Esophagus squamous epithelium (tissue), 5 donors: Measurements from ENCODE around the gene RAB27A. TPM values are rescaled to one million over a fixed set of nuclear protein-coding genes. Genes with fewer than 3 reads are reported as not detected.

Experiments
- DNase-seq: peaks from one replicate; lab custom pipeline; 2025; lab: John Stamatoyannopoulos, UW
- H3K27ac ChIP-seq, 4 donors: fragments of 200-600 bp; sonication (generic); one replicate each; pipeline ENCODE4 v1.5.1; 2016 to 2019; ENCODE audit warnings: mild to moderate bottlenecking in 1 of 4
- H3K27me3 ChIP-seq, 4 donors: fragments of 200-600 bp; sonication (generic); 1 replicate in 3 of 4; 2 replicates in 1 of 4; pipeline versions ENCODE4 v1.5.1 to v1.6.0; 2017 to 2021; ENCODE audit warnings: antibody characterized with exemption in 1 of 4
- H3K36me3 ChIP-seq, 3 donors: fragments of 200-600 bp; sonication (generic); one replicate each; pipeline ENCODE4 v1.5.1; 2016 to 2019
- H3K4me1 ChIP-seq, 3 donors: fragments of 200-600 bp; sonication (generic); one replicate each; pipeline ENCODE4 v1.5.1; 2017 to 2019
- H3K4me3 ChIP-seq, 4 donors: fragments of 200-600 bp; sonication (generic); 1 replicate in 3 of 4; 2 replicates in 1 of 4; pipeline ENCODE4 v1.5.1; 2016 to 2019; ENCODE audit warnings: mild to moderate bottlenecking in 2 of 4, moderate library complexity in 1 of 4
- H3K9me3 ChIP-seq, 3 donors: fragments of 200-600 bp; sonication (generic); one replicate each; pipeline ENCODE4 v1.5.1; 2016 to 2019
- POLR2A ChIP-seq, 4 donors: fragments of 450-650 bp; IDR thresholded peaks; one replicate each; pipeline ENCODE4 v1.6.1; 2017; ENCODE audit warnings: antibody characterized with exemption in 4 of 4, mild to moderate bottlenecking in 4 of 4, moderate library complexity in 3 of 4
- WGBS, 2 donors: methylation state at CpG; one replicate each; pipeline ENCODE4 v1.1.5; 2018; 5-methylcytosine and 5-hydroxymethylcytosine counted together
- intact Hi-C: fragments of 100-400 bp; cut with DNase I; formaldehyde crosslinking; loops from one replicate; pipeline ENCODE4 v1.15.0; 2022
- total RNA-seq, 4 donors: library from RNA; depleted of rRNA; stranded (reverse); fragments of >200 nt; gene quantifications; one replicate each; pipeline ENCODE4 v1.1.0, GENCODE V29; 2016
- TF ChIP-seq, protein P1 (sequence below), 6 experiments: fragments of 450-650 bp in 4 of 6; fragments of 200-600 bp in 2 of 6; sonication (generic) in 2 of 6; IDR thresholded peaks; one replicate each; pipeline ENCODE4 v1.5.1; 2016 to 2019; ENCODE audit warnings: antibody characterized with exemption in 6 of 6, mild to moderate bottlenecking in 4 of 6, moderate library complexity in 4 of 6
- donor health status: DM: yes; HTN: yes; CAD: no.

Gene RAB27A
- total RNA-seq, 4 donors from 2014 or later: 8.7 to 16.2 (median 11.7) TPM

DNA sequence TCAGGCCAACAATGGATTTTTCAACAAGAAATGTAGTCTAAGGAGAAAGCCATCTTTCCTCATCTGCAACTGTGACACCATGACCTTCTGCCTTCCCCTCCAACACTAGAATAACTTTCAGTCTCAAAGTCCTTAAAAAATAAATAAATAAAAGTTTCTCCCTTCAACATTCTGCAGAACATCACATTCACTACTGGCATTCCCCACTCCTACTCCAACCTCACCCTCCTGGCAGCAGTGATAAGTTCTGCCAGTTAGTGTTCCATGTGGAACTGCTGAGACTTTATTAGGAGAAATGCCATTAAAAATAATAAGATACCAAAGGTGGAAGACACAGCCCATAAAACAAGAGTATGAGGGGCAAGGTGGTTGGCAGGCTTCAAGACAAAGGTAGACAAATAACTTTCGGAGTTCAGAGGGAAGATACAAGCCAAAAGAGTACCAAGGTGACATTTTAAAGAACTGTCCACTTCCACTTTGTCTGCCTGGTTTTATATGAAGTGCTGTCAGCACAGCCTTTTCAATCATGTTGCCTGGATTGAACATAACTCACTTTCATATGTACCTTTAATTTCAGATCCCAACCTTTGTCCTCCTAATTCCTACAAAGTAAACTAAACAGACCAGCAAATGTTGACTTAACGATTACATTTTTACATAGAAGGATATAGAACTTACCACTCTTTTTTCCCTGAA, 55.4 kb downstream of the RAB27A start:
- no peak for DNase-seq
- Histone ChIP-seq H3K27me3 (no peaks in the 10 kb centered on the region), H3K36me3 (peaks cover 0 to 8% (median 0%) of the 10 kb centered on the region in 3 donors), H3K4me1 (no peaks in the 10 kb centered on the region), H3K9me3 (no peaks in the 10 kb centered on the region), H3K4me3 (no peak overlapping the region), H3K27ac (no peak overlapping the region)
- intact Hi-C loops: no loop called here
- WGBS, 2 donors: 78 to 86% methylated on average over 2 of the region's 2 CpGs
- TF ChIP-seq, protein P1, sequence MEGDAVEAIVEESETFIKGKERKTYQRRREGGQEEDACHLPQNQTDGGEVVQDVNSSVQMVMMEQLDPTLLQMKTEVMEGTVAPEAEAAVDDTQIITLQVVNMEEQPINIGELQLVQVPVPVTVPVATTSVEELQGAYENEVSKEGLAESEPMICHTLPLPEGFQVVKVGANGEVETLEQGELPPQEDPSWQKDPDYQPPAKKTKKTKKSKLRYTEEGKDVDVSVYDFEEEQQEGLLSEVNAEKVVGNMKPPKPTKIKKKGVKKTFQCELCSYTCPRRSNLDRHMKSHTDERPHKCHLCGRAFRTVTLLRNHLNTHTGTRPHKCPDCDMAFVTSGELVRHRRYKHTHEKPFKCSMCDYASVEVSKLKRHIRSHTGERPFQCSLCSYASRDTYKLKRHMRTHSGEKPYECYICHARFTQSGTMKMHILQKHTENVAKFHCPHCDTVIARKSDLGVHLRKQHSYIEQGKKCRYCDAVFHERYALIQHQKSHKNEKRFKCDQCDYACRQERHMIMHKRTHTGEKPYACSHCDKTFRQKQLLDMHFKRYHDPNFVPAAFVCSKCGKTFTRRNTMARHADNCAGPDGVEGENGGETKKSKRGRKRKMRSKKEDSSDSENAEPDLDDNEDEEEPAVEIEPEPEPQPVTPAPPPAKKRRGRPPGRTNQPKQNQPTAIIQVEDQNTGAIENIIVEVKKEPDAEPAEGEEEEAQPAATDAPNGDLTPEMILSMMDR (IDR thresholded peaks at IDR 0.05): no peak
- TF ChIP-seq POLR2A (IDR thresholded peaks at IDR 0.05): no peak

DNA sequence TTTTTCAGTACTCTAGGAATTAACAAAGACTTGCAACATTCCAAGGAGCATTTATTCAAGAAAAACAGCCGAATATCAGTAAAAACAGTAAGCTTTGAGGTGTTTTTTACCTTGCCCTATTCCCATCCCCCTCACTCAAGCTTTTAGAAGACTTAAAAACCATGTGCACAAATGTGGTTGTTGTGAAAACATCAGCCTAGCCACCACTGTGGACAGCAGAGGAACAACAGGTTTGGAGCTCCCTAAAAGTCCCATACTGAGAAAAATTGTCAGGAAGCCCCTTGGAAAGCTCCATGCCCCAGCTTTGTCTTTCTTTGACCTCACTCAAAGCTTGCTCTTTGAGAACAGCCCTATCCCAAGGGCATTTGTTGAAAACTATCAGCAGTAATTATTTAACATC, 58.2 kb downstream of the RAB27A start:
- Histone ChIP-seq H3K27ac (no peak overlapping the region), H3K4me3 (no peak overlapping the region), H3K9me3 (no peaks in the 10 kb centered on the region), H3K36me3 (peaks cover 0 to 32% (median 0%) of the 10 kb centered on the region in 3 donors), H3K27me3 (no peaks in the 10 kb centered on the region), H3K4me1 (no peaks in the 10 kb centered on the region)
- WGBS, 2 donors: 82 to 94% methylated on average over 1 of the region's 1 CpG
- intact Hi-C loops: no loop called here
- TF ChIP-seq POLR2A (IDR thresholded peaks at IDR 0.05): no peak
- TF ChIP-seq, protein P1 (IDR thresholded peaks at IDR 0.05): no peak
- no peak for DNase-seq

DNA sequence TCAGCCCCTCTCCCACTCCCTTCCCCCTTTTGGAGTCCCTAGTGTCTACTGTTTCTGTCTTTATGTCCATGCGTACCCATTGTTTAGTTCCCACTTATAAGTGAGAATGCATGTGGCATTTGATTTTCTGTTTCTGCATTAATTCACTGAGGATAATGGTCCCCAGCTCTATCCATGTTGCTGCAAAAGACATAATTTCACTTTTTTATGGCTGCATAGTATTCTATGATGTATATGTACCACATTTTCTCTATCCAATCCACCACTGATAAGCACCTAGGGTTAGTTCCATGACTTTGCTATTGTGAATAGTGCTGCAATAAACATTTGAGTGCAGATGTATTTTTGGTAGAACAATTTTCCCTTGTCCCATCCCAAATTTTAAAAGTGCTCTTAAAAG, 58.7 kb downstream of the RAB27A start:
- intact Hi-C loops: no loop called here
- Histone ChIP-seq H3K27ac (no peak overlapping the region), H3K4me1 (no peaks in the 10 kb centered on the region), H3K27me3 (no peaks in the 10 kb centered on the region), H3K36me3 (peaks cover 0 to 37% (median 0%) of the 10 kb centered on the region in 3 donors), H3K9me3 (no peaks in the 10 kb centered on the region), H3K4me3 (no peak overlapping the region)
- no peak for TF ChIP-seq POLR2A (IDR thresholded peaks at IDR 0.05)
- TF ChIP-seq, protein P1 (IDR thresholded peaks at IDR 0.05): no peak
- DNase-seq: no peak
- 94% methylated on average over 1 of the region's 1 CpG for WGBS, 2 donors

GRCh38 chr15:55230051-55230670, 59.5 kb downstream of the RAB27A start:
- WGBS, 2 donors: 68% methylated on average over 3 of the region's 3 CpGs
- no peak for DNase-seq
- Histone ChIP-seq H3K27ac (no peak overlapping the region), H3K9me3 (no peaks in the 10 kb centered on the region), H3K36me3 (peaks cover 0 to 41% (median 0%) of the 10 kb centered on the region in 3 donors), H3K4me1 (no peaks in the 10 kb centered on the region), H3K27me3 (no peaks in the 10 kb centered on the region), H3K4me3 (no peak overlapping the region)
- intact Hi-C loops: no loop called here
- no peak for TF ChIP-seq POLR2A (IDR thresholded peaks at IDR 0.05)
- TF ChIP-seq, protein P1 (IDR thresholded peaks at IDR 0.05): no peak

- H3K4me3 ChIP-seq: no peak overlapping the region
- DNase-seq: no peak
- H3K36me3 ChIP-seq: peaks cover 0 to 50% (median 0%) of the 10 kb centered on the region in 3 donors
- H3K9me3 ChIP-seq: no peaks in the 10 kb centered on the region
- no peak overlapping the region for H3K27ac ChIP-seq
- 71 to 85% methylated on average over 2 of the region's 2 CpGs for WGBS, 2 donors
- intact Hi-C loops: no loop called here
- TF ChIP-seq, protein P1 (IDR thresholded peaks at IDR 0.05): no peak
- TF ChIP-seq POLR2A (IDR thresholded peaks at IDR 0.05): no peak
- no peaks in the 10 kb centered on the region for H3K27me3 ChIP-seq
- peaks cover 0 to 9% (median 0%) of the 10 kb centered on the region in 3 donors for H3K4me1 ChIP-seq
Observed at GRCh38 chr15:55226127-55226526, 63.5 kb downstream of the RAB27A start.
